ENCODE results near the gene DGCR2.

Gene DGCR2

DNA sequence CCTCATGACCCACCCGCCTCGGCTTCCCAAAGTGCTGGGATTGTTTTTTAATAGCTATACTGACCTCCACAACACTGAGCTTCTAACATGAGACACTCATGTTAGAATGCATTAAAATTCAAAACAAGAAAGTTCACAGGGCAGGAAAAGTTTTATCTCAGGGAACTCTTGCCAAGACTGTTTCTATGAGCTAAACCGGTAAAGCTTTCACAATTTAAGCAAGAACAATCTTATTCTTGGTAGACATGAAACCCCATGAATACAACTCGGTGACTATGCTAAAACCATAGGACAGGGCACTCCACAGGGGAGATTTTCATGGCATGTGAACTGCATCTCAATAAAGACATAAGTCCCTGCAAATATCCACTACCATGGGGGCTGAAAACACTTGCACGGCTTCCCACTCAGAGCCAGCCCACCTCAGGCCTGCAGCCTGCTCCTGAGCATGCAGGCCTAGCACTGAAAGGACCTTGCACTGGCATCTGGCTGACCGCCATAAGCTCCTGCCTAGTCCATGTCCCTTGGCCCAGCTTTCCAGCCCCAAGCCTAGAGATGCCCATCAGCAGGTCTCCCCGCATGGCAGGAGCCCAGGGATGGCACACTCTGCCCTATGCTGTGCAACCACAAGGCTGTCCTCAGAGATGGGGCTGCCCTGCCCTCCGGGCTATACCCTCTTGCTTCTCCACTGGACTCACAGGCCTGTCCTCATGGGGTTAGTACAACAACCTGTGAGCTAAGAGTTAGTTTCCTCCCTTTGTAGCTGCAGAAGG lies 58.4 kb downstream of the DGCR2 start:
- no peak overlapping the region for H3K9ac ChIP-seq
- H3K27ac ChIP-seq = no peak overlapping the region
- no peak for TF ChIP-seq Cebpa-rat (IDR thresholded peaks at IDR 0.05)
- no peaks in the 10 kb centered on the region for H3K4me1 ChIP-seq
- no peaks in the 10 kb centered on the region for H3K27me3 ChIP-seq
- H3K9me3 ChIP-seq = no peaks in the 10 kb centered on the region
- H3K36me3 ChIP-seq = peaks cover 100% of the 10 kb centered on the region
- H3K4me3 ChIP-seq = no peak overlapping the region
- no peak overlapping the region for H3K4me2 ChIP-seq
- peaks cover 95% of the 10 kb centered on the region for H4K20me1 ChIP-seq

- Histone ChIP-seq H3K9me3 (no peaks in the 10 kb centered on the region), H4K20me1 (peaks cover 95% of the 10 kb centered on the region), H3K9ac (no peak overlapping the region), H3K4me2 (no peak overlapping the region), H3K36me3 (peaks cover 100% of the 10 kb centered on the region), H3K27ac (no peak overlapping the region), H3K27me3 (no peaks in the 10 kb centered on the region), H3K4me1 (no peaks in the 10 kb centered on the region), H3K4me3 (no peak overlapping the region)
- no peak for TF ChIP-seq Cebpa-rat (IDR thresholded peaks at IDR 0.05)
These were observed 59.3 kb downstream of the DGCR2 start for GRCh38 chr22:19062943-19063308.

- no peak overlapping the region for H3K27ac ChIP-seq
- no peak for TF ChIP-seq Cebpa-rat (IDR thresholded peaks at IDR 0.05)
- no peak overlapping the region for H3K9ac ChIP-seq
- no peaks in the 10 kb centered on the region for H3K9me3 ChIP-seq
- H3K4me1 ChIP-seq = no peaks in the 10 kb centered on the region
- H4K20me1 ChIP-seq = peaks cover 95% of the 10 kb centered on the region
- no peak overlapping the region for H3K4me3 ChIP-seq
- H3K27me3 ChIP-seq = no peaks in the 10 kb centered on the region
- H3K4me2 ChIP-seq = no peak overlapping the region
- H3K36me3 ChIP-seq = peaks cover 100% of the 10 kb centered on the region
These were observed 59.9 kb downstream of the DGCR2 start for GRCh38 chr22:19062139-19062942.

- H3K4me3 ChIP-seq = no peak overlapping the region
- H3K36me3 ChIP-seq = peaks cover 100% of the 10 kb centered on the region
- no peak overlapping the region for H3K4me2 ChIP-seq
- no peaks in the 10 kb centered on the region for H3K27me3 ChIP-seq
- no peaks in the 10 kb centered on the region for H3K9me3 ChIP-seq
- H3K27ac ChIP-seq = no peak overlapping the region
- no peak for TF ChIP-seq Cebpa-rat (IDR thresholded peaks at IDR 0.05)
- H3K9ac ChIP-seq = no peak overlapping the region
- no peaks in the 10 kb centered on the region for H3K4me1 ChIP-seq
- peaks cover 96% of the 10 kb centered on the region for H4K20me1 ChIP-seq
These were observed 60.6 kb downstream of the DGCR2 start for GRCh38 chr22:19061471-19062138.

GRCh38 chr22:19060356-19061009 lies 61.7 kb downstream of the DGCR2 start:
- no peak for TF ChIP-seq Cebpa-rat (IDR thresholded peaks at IDR 0.05)
- H3K4me1 ChIP-seq = no peaks in the 10 kb centered on the region
- H3K4me3 ChIP-seq = no peak overlapping the region
- no peak overlapping the region for H3K9ac ChIP-seq
- peaks cover 94% of the 10 kb centered on the region for H4K20me1 ChIP-seq
- H3K36me3 ChIP-seq = peaks cover 100% of the 10 kb centered on the region
- H3K4me2 ChIP-seq = no peak overlapping the region
- H3K27ac ChIP-seq = no peak overlapping the region
- no peaks in the 10 kb centered on the region for H3K9me3 ChIP-seq
- H3K27me3 ChIP-seq = no peaks in the 10 kb centered on the region

DNA sequence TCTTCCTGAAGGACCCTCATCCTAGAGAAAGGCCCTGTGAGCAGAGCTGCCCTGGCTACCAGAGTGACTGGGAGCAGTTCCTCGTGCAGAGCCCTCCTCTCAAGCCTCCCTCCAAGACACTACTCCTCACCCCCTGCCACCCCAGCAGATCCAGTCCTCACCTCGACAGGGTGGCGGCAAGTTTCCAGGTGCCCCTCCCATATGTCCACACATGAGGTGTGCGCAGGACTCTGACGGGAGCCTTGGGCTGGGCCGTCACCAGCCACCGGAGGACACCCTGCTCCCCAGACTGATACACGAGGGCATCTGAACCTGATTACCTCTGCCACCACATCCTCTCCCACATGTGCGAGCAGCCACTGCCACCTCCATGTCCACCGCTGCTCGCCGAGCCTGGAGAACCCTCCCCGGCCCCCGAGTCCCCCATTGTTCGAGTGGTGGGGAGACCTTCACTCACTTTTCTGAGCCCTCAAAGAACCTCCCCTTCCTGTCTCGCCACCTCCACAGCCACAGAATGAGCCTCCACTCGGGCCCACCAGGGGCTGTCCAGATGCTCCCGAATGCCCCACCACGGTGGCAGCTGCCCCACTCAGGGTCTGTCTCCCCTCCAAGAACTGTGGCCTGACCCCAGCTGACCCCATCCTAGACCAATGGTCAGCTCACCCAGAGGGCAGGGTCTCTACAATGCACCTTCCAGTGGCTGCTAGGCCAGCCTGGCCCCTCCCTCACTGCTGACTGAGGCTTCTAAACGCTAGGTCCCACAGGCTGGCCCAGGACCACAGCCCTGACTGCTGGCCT lies 62.5 kb downstream of the DGCR2 start:
- TF ChIP-seq Cebpa-rat (IDR thresholded peaks at IDR 0.05) = no peak
- H3K27me3 ChIP-seq = no peaks in the 10 kb centered on the region
- no peak overlapping the region for H3K9ac ChIP-seq
- H3K4me1 ChIP-seq = no peaks in the 10 kb centered on the region
- peaks cover 87% of the 10 kb centered on the region for H4K20me1 ChIP-seq
- no peak overlapping the region for H3K4me3 ChIP-seq
- no peaks in the 10 kb centered on the region for H3K9me3 ChIP-seq
- no peak overlapping the region for H3K4me2 ChIP-seq
- H3K36me3 ChIP-seq = peaks cover 95% of the 10 kb centered on the region
- no peak overlapping the region for H3K27ac ChIP-seq

GRCh38 chr22:19058713-19059451 lies 63.3 kb downstream of the DGCR2 start:
- Histone ChIP-seq H3K9ac (no peak overlapping the region), H3K4me2 (no peak overlapping the region), H3K4me1 (no peaks in the 10 kb centered on the region), H3K9me3 (no peaks in the 10 kb centered on the region), H3K27ac (no peak overlapping the region), H3K36me3 (peaks cover 95% of the 10 kb centered on the region), H4K20me1 (peaks cover 79% of the 10 kb centered on the region), H3K4me3 (no peak overlapping the region), H3K27me3 (no peaks in the 10 kb centered on the region)
- TF ChIP-seq Cebpa-rat (IDR thresholded peaks at IDR 0.05) = no peak

DNA sequence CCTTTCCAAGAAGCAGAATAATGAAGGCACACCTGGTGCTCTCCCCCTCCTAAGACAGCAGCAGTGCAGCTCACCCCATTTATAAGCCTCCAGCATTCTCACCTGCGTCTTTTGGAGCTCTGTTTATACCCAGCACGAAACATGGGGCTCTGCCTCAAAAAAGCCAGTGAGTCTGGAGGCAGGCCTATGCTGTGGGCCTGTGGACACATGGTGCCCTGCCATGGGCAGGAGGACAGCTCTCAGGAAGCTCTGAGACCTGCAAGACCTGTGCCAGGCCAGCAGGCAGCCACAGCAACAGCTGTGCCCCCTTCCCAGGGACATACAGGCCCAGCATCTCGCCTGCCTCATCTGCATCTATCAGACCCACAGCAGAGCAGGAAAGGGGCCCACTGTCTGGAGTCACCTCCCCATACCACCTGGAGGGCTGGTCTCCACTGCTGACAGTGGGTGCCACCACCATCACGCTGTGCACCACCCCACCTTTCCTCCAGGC lies 64.2 kb downstream of the DGCR2 start:
- no peak for TF ChIP-seq Cebpa-rat (IDR thresholded peaks at IDR 0.05)
- Histone ChIP-seq H3K4me1 (no peaks in the 10 kb centered on the region), H3K27ac (no peak overlapping the region), H3K9ac (no peak overlapping the region), H3K4me3 (no peak overlapping the region), H4K20me1 (peaks cover 78% of the 10 kb centered on the region), H3K9me3 (no peaks in the 10 kb centered on the region), H3K27me3 (no peaks in the 10 kb centered on the region), H3K4me2 (no peak overlapping the region), H3K36me3 (peaks cover 95% of the 10 kb centered on the region)
